HepG2 (cell line): Measurements from ENCODE around the gene NXPE3. TPM values are rescaled to one million over a fixed set of nuclear protein-coding genes. Genes with fewer than 3 reads are reported as not detected.
A peak's percentile ranks its signal among the peaks of the same experiment; 100 is the strongest.

ENCODE experiments used
- BHLHE40 ChIP-seq: IDR thresholded peaks from 2 replicates; pipeline ENCODE4 v1.6.1; 2011; ENCODE audit warnings: low read length, improper control_type of control experiment
- MED13 ChIP-seq: sonication (generic); formaldehyde crosslinking; IDR thresholded peaks from 2 replicates; pipeline ENCODE4 v1.5.0; 2020; ENCODE audit warnings: missing genetic modification reagents
- NONO ChIP-seq, 2 experiments: fragments of 450-650 bp in 1 of 2; sonication (generic) in 1 of 2; formaldehyde crosslinking in 1 of 2; IDR thresholded peaks in 1 of 2; conservative IDR thresholded peaks in 1 of 2; 2 replicates each; pipeline versions ENCODE4 v1.6.1 to v1.8.0; 2017 to 2022; ENCODE audit warnings: mild to moderate bottlenecking in 1 of 2, missing genetic modification reagents in 1 of 2, moderate library complexity in 1 of 2
- SALL2 ChIP-seq: sonication (generic); formaldehyde crosslinking; IDR thresholded peaks from 2 replicates; pipeline ENCODE4 v1.8.1; 2023; ENCODE audit warnings: mild to moderate bottlenecking, missing genetic modification reagents, inconsistent platforms
- SAP130 ChIP-seq: IDR thresholded peaks from 2 replicates; pipeline ENCODE4 v1.6.1; 2016; ENCODE audit warnings: low read depth
- SP1 ChIP-seq, 2 experiments: fragments of 450-650 bp in 1 of 2; sonication (generic) in 1 of 2; formaldehyde crosslinking in 1 of 2; IDR thresholded peaks; 2 replicates each; pipeline versions ENCODE4 v1.4.0 to v1.6.1; 2016 to 2020; ENCODE audit warnings: missing genetic modification reagents in 1 of 2
- ZFP1 ChIP-seq: IDR thresholded peaks from 2 replicates; pipeline ENCODE4 v1.6.1; 2016
- ZFY ChIP-seq: sonication (generic); formaldehyde crosslinking; IDR thresholded peaks from 2 replicates; pipeline ENCODE4 v1.4.0; 2020; ENCODE audit warnings: missing genetic modification reagents
- ZNF589 ChIP-seq: sonication (generic); formaldehyde crosslinking; conservative IDR thresholded peaks from 2 replicates; pipeline ENCODE4 v1.8.0; 2022; ENCODE audit warnings: mild to moderate bottlenecking, moderate library complexity, missing genetic modification reagents
- ZNF746 ChIP-seq: sonication (generic); formaldehyde crosslinking; IDR thresholded peaks from 2 replicates; pipeline ENCODE4 v1.8.0; 2022; ENCODE audit warnings: mild to moderate bottlenecking, missing genetic modification reagents
- ZNF781 ChIP-seq: sonication (generic); formaldehyde crosslinking; IDR thresholded peaks from 2 replicates; pipeline ENCODE4 v1.5.1; 2020; ENCODE audit warnings: borderline replicate concordance, mild to moderate bottlenecking, missing genetic modification reagents; ENCODE audit errors: not compliant biosample characterization
- polyA plus RNA-seq, 8 experiments: library from polyadenylated mRNA; depleted of rRNA in 3 of 8; stranded (reverse) in 7 of 8; unstranded in 1 of 8; fragments of >200 nt; fragmentation: Illumina TruSeq in 4 of 8; extraction: Trizol in 4 of 8; gene quantifications; 2 replicates each; pipeline versions ENCODE4 v1.2.1 to v1.2.3, GENCODE V29; 2011 to 2016; ENCODE audit warnings: low read depth in 4 of 8, missing spikeins in 1 of 8, mixed read lengths in 1 of 8; ENCODE audit not compliant: insufficient read depth in 1 of 8
- total RNA-seq, 5 experiments: library from RNA; depleted of rRNA; stranded (reverse); fragments of >200 nt; fragmentation: Illumina TruSeq; extraction: Trizol; gene quantifications; 2 replicates each; pipeline ENCODE4 v1.2.3, GENCODE V29; 2016; ENCODE audit warnings: low read depth in 1 of 5
- TF ChIP-seq, protein P1 (sequence below): sonication (generic); formaldehyde crosslinking; IDR thresholded peaks from 2 replicates; pipeline ENCODE4 v1.4.0; 2020; ENCODE audit warnings: missing genetic modification reagents
- TF ChIP-seq, protein P2 (sequence below): sonication (generic); formaldehyde crosslinking; IDR thresholded peaks from 2 replicates; pipeline ENCODE4 v1.8.1; 2023; ENCODE audit warnings: missing genetic modification reagents, inconsistent platforms, borderline replicate concordance
- TF ChIP-seq, protein P3 (sequence below): sonication (generic); formaldehyde crosslinking; IDR thresholded peaks from 2 replicates; pipeline ENCODE4 v1.4.0; 2020; ENCODE audit warnings: missing genetic modification reagents, borderline replicate concordance
- TF ChIP-seq, protein P4 (sequence below): sonication (generic); formaldehyde crosslinking; IDR thresholded peaks from 2 replicates; pipeline ENCODE4 v1.4.0; 2020; ENCODE audit warnings: mild to moderate bottlenecking, missing genetic modification reagents

The NXPE3 gene
- total and polyA plus RNA-seq, 2 of the 13 experiments (the other 11 are each of a cell fraction or from before 2014, with no cell fraction given), result 3.5 to 4.7 TPM

DNA sequence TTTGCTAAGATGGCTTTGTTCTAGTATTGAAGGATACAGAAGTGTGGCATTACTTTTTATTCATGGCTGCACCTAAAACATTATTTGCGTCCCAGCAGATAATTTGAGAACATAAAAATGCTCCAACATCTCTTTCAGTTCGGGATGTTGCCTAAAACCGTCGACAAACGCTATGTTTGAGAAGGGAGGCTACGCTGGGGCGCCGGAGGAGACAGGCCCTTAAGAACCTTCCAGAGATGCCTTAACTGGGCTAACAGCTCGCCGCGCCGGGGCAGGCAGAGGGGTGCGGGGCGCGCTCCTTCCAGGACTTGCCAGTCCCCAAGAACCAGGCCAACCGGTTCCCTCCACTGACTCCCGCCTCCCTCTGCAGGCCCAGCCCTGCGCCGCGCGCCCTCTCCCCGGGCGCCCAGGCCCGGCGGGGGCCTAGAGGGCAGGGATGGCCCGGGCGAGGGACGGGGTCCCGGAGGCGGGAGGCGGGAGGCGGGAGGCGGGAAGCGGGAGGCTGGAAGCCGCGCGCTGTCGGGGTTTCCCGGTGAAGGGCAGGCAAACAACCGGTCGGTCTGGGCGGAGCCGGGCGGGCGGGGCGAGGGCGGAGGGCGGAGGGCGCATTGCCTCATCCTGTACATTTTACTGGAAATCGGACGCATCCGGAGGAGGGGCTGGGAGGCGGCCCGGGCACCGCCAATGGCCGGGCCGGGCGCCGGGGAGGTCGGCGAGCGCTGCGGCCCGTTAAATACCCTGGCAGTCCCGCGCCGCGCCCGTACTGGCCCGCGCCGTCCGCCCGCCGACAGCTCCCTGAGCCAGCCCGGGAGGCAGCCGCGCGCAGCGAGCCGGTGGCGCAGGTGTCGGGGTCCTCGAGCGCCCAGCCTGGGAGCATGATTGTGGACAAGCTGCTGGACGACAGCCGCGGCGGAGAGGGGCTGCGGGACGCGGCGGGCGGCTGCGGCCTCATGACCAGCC is 70.0 kb downstream of the NXPE3 start, which contains the start of gene NFKBIZ (continued):
- TF ChIP-seq NONO (IDR thresholded peaks at IDR 0.05), result no peak
- TF ChIP-seq NONO (CRISPR knock-in tag; conservative IDR thresholded peaks at IDR 0.05), result 0 out of 2 replicates have a peak, but pooled peaks have one; percentile 7
- peak; percentile 51; the same call in 1 of the 2 replicates for TF ChIP-seq ZNF746 (CRISPR knock-in tag)
- TF ChIP-seq ZNF589 (CRISPR knock-in tag), result no peak
- TF ChIP-seq ZNF781 (CRISPR knock-in tag), result no peak
- TF ChIP-seq, protein P1, sequence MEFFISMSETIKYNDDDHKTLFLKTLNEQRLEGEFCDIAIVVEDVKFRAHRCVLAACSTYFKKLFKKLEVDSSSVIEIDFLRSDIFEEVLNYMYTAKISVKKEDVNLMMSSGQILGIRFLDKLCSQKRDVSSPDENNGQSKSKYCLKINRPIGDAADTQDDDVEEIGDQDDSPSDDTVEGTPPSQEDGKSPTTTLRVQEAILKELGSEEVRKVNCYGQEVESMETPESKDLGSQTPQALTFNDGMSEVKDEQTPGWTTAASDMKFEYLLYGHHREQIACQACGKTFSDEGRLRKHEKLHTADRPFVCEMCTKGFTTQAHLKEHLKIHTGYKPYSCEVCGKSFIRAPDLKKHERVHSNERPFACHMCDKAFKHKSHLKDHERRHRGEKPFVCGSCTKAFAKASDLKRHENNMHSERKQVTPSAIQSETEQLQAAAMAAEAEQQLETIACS (CRISPR knock-in tag), result peak; percentile 11; the same call in 1 of the 2 replicates
- TF ChIP-seq MED13 (CRISPR knock-in tag), result peak; percentile 48; the same call in 1 of the 2 replicates
- TF ChIP-seq, protein P2, sequence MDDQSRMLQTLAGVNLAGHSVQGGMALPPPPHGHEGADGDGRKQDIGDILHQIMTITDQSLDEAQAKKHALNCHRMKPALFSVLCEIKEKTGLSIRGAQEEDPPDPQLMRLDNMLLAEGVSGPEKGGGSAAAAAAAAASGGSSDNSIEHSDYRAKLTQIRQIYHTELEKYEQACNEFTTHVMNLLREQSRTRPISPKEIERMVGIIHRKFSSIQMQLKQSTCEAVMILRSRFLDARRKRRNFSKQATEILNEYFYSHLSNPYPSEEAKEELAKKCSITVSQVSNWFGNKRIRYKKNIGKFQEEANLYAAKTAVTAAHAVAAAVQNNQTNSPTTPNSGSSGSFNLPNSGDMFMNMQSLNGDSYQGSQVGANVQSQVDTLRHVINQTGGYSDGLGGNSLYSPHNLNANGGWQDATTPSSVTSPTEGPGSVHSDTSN (CRISPR knock-in tag), result peak; percentile 64
- TF ChIP-seq, protein P3, sequence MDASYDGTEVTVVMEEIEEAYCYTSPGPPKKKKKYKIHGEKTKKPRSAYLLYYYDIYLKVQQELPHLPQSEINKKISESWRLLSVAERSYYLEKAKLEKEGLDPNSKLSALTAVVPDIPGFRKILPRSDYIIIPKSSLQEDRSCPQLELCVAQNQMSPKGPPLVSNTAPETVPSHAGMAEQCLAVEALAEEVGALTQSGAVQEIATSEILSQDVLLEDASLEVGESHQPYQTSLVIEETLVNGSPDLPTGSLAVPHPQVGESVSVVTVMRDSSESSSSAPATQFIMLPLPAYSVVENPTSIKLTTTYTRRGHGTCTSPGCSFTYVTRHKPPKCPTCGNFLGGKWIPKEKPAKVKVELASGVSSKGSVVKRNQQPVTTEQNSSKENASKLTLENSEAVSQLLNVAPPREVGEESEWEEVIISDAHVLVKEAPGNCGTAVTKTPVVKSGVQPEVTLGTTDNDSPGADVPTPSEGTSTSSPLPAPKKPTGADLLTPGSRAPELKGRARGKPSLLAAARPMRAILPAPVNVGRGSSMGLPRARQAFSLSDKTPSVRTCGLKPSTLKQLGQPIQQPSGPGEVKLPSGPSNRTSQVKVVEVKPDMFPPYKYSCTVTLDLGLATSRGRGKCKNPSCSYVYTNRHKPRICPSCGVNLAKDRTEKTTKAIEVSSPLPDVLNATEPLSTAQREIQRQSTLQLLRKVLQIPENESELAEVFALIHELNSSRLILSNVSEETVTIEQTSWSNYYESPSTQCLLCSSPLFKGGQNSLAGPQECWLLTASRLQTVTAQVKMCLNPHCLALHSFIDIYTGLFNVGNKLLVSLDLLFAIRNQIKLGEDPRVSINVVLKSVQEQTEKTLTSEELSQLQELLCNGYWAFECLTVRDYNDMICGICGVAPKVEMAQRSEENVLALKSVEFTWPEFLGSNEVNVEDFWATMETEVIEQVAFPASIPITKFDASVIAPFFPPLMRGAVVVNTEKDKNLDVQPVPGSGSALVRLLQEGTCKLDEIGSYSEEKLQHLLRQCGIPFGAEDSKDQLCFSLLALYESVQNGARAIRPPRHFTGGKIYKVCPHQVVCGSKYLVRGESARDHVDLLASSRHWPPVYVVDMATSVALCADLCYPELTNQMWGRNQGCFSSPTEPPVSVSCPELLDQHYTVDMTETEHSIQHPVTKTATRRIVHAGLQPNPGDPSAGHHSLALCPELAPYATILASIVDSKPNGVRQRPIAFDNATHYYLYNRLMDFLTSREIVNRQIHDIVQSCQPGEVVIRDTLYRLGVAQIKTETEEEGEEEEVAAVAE (CRISPR knock-in tag), result peak; percentile 11; the same call in 1 of the 2 replicates
- TF ChIP-seq BHLHE40, result peak; percentile 11; the same call in 1 of the 2 replicates
- TF ChIP-seq ZFY (CRISPR knock-in tag), result peak; percentile 75
- TF ChIP-seq SP1 (IDR thresholded peaks at IDR 0.05), result no peak
- TF ChIP-seq SP1 (CRISPR knock-in tag; IDR thresholded peaks at IDR 0.05), result peak; percentile 72
- TF ChIP-seq, protein P4, sequence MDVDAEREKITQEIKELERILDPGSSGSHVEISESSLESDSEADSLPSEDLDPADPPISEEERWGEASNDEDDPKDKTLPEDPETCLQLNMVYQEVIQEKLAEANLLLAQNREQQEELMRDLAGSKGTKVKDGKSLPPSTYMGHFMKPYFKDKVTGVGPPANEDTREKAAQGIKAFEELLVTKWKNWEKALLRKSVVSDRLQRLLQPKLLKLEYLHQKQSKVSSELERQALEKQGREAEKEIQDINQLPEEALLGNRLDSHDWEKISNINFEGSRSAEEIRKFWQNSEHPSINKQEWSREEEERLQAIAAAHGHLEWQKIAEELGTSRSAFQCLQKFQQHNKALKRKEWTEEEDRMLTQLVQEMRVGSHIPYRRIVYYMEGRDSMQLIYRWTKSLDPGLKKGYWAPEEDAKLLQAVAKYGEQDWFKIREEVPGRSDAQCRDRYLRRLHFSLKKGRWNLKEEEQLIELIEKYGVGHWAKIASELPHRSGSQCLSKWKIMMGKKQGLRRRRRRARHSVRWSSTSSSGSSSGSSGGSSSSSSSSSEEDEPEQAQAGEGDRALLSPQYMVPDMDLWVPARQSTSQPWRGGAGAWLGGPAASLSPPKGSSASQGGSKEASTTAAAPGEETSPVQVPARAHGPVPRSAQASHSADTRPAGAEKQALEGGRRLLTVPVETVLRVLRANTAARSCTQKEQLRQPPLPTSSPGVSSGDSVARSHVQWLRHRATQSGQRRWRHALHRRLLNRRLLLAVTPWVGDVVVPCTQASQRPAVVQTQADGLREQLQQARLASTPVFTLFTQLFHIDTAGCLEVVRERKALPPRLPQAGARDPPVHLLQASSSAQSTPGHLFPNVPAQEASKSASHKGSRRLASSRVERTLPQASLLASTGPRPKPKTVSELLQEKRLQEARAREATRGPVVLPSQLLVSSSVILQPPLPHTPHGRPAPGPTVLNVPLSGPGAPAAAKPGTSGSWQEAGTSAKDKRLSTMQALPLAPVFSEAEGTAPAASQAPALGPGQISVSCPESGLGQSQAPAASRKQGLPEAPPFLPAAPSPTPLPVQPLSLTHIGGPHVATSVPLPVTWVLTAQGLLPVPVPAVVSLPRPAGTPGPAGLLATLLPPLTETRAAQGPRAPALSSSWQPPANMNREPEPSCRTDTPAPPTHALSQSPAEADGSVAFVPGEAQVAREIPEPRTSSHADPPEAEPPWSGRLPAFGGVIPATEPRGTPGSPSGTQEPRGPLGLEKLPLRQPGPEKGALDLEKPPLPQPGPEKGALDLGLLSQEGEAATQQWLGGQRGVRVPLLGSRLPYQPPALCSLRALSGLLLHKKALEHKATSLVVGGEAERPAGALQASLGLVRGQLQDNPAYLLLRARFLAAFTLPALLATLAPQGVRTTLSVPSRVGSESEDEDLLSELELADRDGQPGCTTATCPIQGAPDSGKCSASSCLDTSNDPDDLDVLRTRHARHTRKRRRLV (CRISPR knock-in tag), result no peak
- peak; percentile 89 for TF ChIP-seq SAP130 (CRISPR knock-in tag)
- TF ChIP-seq ZFP1 (CRISPR knock-in tag), result no peak
- 0 out of 2 replicates have a peak, but pooled peaks have one; percentile 78 for TF ChIP-seq SALL2 (CRISPR knock-in tag)
